Medulla oblongata (tissue), 1 donor: ENCODE results near the gene CCL25.

ENCODE experiments used
- DNase-seq: peaks from one replicate; pipeline ENCODE4 v3.0.0-alpha.2; 2015; ENCODE audit errors: extremely low spot score

Gene CCL25

GRCh38 chr19:8045872-8046568 lies 6.5 kb upstream of the CCL25 start:
- no peak for DNase-seq

- no peak for DNase-seq
These were observed 5.9 kb upstream of the CCL25 start for GRCh38 chr19:8046569-8047165.

- peak; percentile 84 for DNase-seq
These were observed 2.1 kb upstream of the CCL25 start for GRCh38 chr19:8050274-8051096.

GRCh38 chr19:8054169-8054568 lies 1.6 kb downstream of the CCL25 start:
- no peak for DNase-seq

GRCh38 chr19:8056533-8056932 lies 4.0 kb downstream of the CCL25 start:
- no peak for DNase-seq

- DNase-seq, result no peak
These were observed 5.1 kb downstream of the CCL25 start for GRCh38 chr19:8057545-8058270.

GRCh38 chr19:8064911-8065874 lies 12.6 kb downstream of the CCL25 start:
- peak; percentile 17 for DNase-seq

GRCh38 chr19:8065875-8066261 lies 13.3 kb downstream of the CCL25 start:
- no peak for DNase-seq

- peak; percentile 34 for DNase-seq
These were observed 16.8 kb downstream of the CCL25 start for GRCh38 chr19:8069096-8069973.

- DNase-seq, result no peak
These were observed 19.4 kb downstream of the CCL25 start for GRCh38 chr19:8071912-8072311.

GRCh38 chr19:8074501-8074900 lies 21.9 kb downstream of the CCL25 start:
- DNase-seq, result no peak

GRCh38 chr19:8075158-8076074 lies 22.9 kb downstream of the CCL25 start:
- DNase-seq, result no peak

GRCh38 chr19:8079988-8080387 lies 27.4 kb downstream of the CCL25 start:
- DNase-seq, result no peak

- DNase-seq, result no peak
These were observed 28.3 kb downstream of the CCL25 start for GRCh38 chr19:8080832-8081231.

- DNase-seq, result no peak
These were observed 29.3 kb downstream of the CCL25 start for GRCh38 chr19:8081569-8082550.

GRCh38 chr19:8083141-8083540 lies 30.6 kb downstream of the CCL25 start:
- DNase-seq, result no peak

- no peak for DNase-seq
These were observed 31.6 kb downstream of the CCL25 start for GRCh38 chr19:8084152-8084551.
